ENCODE results near the gene GLMP.

- TF ChIP-seq CTCF (IDR thresholded peaks at IDR 0.05), result no peak
- no peak for TF ChIP-seq POLR2A (IDR thresholded peaks at IDR 0.05)
These were observed 49.2 kb downstream of the GLMP start for GRCh38 chr1:156246241-156246780.
